GM21423 (cell line): Measurements from ENCODE around the gene NLGN1.
"Not testable (repeated sequence)": the region's sequence is repeated elsewhere in the genome, so short reads cannot be mapped to it uniquely, and the experiment has no call there.

Source experiments
- ATAC-seq: cut with Tn5 transposase; IDR thresholded peaks from one replicate; pipeline ENCODE4 v1.9.1; 2021; ENCODE audit warnings: mild to moderate bottlenecking, moderate library complexity; ENCODE audit not compliant: unreplicated experiment

Gene NLGN1

DNA sequence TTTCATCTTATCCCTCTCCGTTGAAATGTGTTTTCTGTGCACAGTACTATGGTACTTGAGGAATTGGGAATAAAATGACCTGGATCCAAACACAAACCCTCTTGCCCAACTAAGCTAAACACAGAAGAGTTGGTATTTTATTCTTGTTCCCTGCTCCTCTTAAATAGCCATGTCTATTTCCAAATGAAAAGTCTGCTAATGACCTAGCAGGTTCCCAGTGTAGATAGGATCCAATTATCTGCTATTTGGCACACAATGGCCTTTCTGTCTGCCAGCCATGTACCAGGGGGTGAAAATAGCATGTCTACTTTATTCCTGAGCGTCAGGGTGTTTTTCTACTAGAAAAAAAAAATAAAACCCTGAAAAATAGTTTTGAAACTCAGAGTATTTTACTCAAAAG, 804.6 kb downstream of the NLGN1 start:
- ATAC-seq, result no peak

- ATAC-seq, result no peak
Observed at GRCh38 chr3:174202561-174202960, 805.0 kb downstream of the NLGN1 start.

DNA sequence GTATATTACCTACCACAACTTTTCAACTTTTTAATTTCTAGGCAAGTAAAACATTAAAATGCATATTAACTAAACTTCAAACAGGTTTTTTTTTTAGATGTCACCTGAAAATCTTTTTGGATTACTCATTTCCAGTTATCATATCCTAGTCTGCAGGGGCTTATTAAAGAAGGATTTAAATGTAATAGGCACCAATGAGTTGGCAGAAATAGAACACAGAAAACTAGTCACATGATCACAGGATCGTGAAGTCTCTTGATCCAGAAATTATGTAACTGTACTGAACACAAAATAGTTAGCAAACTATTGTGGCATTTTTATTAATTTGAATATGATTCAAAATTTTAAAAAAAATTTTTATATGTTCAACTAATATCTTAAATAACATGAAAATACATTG, 807.2 kb downstream of the NLGN1 start:
- ATAC-seq, result no peak

DNA sequence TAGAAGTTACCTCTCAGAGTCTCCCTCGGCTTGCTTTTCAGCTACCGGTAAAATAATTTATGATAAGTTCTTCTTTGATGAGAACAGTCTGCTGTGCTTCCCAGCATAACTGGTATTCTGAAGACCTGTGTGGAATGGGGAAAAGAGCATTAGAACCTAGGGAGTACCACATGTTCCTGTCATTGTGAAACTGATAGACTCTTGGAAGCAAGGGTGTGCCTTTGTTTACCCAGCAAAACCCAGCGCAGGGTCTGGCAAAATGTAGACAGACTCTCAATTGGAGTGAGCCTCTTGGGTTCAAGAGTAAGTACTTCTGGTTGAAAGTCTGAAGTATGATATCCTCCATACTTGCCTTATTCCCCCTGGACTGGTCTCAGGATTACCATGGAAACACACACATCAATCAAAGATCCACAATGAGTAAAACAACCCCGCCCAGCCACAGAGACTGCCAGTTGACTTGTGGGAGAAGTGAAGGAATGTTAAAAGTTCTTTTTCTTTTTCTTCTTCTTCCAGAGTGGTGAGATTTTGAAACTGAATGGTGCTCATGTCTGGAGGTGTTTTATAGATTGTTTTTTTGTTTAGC, 809.2 kb downstream of the NLGN1 start:
- no peak for ATAC-seq

- no peak for ATAC-seq
Observed at GRCh38 chr3:174208161-174208560, 810.6 kb downstream of the NLGN1 start.

DNA sequence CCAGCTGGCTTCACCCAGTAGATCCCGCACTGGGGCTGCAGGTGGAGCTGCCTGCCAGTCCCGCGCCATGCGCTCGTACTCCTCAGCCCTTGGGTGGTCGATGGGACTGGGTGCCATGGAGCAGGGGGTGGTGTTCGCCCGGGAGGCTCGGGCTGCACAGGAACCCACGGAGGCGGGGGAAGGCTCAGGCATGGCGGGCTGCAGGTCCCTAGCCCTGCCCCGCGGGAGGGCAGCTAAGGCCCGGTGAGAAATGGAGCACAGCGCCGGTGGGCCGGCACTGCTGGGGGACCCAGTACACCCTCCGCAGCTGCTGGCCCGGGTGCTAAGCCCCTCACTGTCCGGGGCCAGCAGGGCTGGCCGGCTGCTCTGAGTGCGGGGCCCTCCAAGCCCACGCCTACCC, 814.4 kb downstream of the NLGN1 start:
- not testable (repeated sequence) for ATAC-seq

GRCh38 chr3:174215456-174215855, 817.9 kb downstream of the NLGN1 start:
- no peak for ATAC-seq

GRCh38 chr3:174216019-174216418, 818.5 kb downstream of the NLGN1 start:
- no peak for ATAC-seq

- no peak for ATAC-seq
Observed at GRCh38 chr3:174216946-174217718, 819.6 kb downstream of the NLGN1 start.

DNA sequence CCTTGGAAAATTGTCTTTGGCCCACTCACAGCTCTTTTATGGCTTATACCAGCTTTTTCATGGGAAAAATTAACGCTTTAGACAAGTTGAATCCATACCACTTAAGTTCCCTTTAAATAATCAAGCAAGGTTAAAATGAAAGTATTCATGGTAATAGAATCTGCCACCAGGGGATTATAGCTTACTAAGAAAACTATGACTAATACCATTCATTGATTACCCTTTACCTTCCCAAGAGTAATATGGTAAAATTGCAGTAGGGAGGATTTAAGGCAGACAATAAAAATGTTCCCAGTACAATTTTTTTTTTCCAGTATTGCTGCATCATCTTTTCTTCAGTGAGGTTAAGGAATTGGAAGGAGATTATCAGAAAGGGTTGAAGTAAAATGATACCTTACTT, 820.5 kb downstream of the NLGN1 start:
- ATAC-seq, result no peak

- ATAC-seq, result no peak
Observed at GRCh38 chr3:174219738-174220137, 822.2 kb downstream of the NLGN1 start.

- no peak for ATAC-seq
Observed at GRCh38 chr3:174220775-174221554, 823.4 kb downstream of the NLGN1 start.

DNA sequence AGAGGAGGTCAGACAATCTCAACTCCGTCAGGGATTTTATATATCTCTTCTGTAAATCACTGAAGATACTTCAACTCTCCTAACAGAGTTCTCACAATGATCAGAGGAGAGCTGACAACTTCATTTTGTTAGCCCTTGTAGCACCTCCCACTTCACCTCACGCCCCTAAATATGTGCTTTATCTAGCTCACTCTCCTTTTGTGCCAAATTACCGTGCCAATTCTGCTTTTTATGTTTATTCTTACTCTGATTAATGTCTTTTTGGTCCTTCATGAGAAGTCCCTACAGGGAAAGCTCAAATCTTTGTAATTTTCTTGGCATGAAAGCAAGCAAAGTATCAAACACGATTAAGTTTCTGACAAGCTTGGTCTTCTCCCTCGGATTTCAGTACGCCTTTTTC, 825.5 kb downstream of the NLGN1 start:
- ATAC-seq, result no peak

GRCh38 chr3:174223626-174224025, 826.1 kb downstream of the NLGN1 start:
- ATAC-seq, result no peak

- ATAC-seq, result no peak
Observed at GRCh38 chr3:174229916-174230315, 832.4 kb downstream of the NLGN1 start.

GRCh38 chr3:174232028-174232657, 834.6 kb downstream of the NLGN1 start:
- not testable (repeated sequence) for ATAC-seq

DNA sequence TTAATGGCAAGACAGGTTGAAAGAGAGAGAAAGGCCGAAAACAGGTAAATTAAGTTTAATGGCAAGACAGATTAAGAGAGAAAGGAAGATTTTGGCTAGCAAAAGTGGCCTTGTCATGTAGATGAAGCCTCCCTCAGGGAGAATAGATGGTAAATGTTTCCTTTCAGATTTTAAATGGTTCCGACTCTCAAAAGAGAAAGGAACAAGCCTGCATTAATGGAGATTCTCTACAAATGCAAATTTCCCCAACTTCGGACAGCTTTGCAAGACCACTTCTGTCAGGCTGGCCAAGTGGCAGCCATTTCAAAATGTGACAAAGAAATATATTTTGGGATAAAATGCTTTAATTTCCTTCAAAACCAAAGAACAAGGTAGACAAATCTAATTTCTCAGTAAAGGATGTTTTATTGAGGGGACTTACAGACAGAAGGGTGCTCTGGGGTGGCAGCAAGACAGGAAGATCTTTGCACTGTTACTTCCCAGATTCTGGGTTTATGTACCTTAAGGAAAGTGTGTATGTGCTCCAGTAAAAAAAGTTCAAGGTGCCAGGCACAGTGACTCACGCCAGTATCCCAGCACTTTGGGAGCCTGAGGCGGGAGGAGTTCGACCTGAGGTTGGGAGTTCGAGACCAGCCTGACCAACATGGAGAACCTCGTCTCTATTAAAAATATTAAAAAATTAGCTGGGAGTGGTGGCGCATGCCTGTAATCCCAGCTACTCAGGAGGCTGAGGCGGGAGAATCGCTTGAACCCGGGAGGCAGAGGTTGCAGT, 835.3 kb downstream of the NLGN1 start:
- ATAC-seq, result no peak

- ATAC-seq, result no peak
Observed at GRCh38 chr3:174233511-174233910, 836.0 kb downstream of the NLGN1 start.

GRCh38 chr3:174242311-174243041, 844.9 kb downstream of the NLGN1 start:
- no peak for ATAC-seq

GRCh38 chr3:174243171-174243570, 845.6 kb downstream of the NLGN1 start:
- no peak for ATAC-seq
